Right lobe of liver (tissue), 6 donors: ENCODE data around the gene HOXD3. TPM values are rescaled to one million over a fixed set of nuclear protein-coding genes. Genes with fewer than 3 reads are reported as not detected.

Experiments
- ATAC-seq, 4 donors: fragments of 200-7000 bp; cut with Tn5 transposase; one replicate each; pipeline ENCODE4 v1.9.1; 2020; ENCODE audit warnings: mild to moderate bottlenecking in 4 of 4, moderate library complexity in 4 of 4
- DNase-seq, 3 donors: peaks; one replicate each; pipeline ENCODE4 v3.0.0-alpha.2; 2020
- H3K27ac ChIP-seq, 3 donors: fragments of 200-600 bp; one replicate each; pipeline ENCODE4 v1.8.0; 2022
- H3K27me3 ChIP-seq, 2 donors: fragments of 200-600 bp; one replicate each; pipeline ENCODE4 v1.8.0; 2022
- H3K36me3 ChIP-seq, 4 donors: fragments of 200-600 bp; sonication (generic) in 1 of 4; one replicate each; pipeline versions ENCODE4 v1.5.1 to v1.8.0; 2017 to 2022; ENCODE audit warnings: control low read depth in 1 of 4
- H3K4me1 ChIP-seq, 4 donors: fragments of 200-600 bp; sonication (generic) in 1 of 4; one replicate each; pipeline versions ENCODE4 v1.5.1 to v1.8.0; 2017 to 2022; ENCODE audit warnings: control low read depth in 1 of 4
- H3K4me3 ChIP-seq, 3 donors: fragments of 200-600 bp; one replicate each; pipeline ENCODE4 v1.8.0; 2022
- H3K9me3 ChIP-seq, 4 donors: fragments of 200-600 bp; sonication (generic) in 1 of 4; one replicate each; pipeline versions ENCODE4 v1.5.1 to v1.8.0; 2017 to 2022; ENCODE audit warnings: control low read depth in 1 of 4
- POLR2A ChIP-seq: fragments of 450-650 bp; IDR thresholded peaks from one replicate; pipeline ENCODE4 v1.6.1; 2017; ENCODE audit warnings: antibody characterized with exemption, mild to moderate bottlenecking
- WGBS: methylation state at CpG from one replicate; pipeline ENCODE4 v1.1.6; 2018; ENCODE audit warnings: low coverage, low lambda C conversion rate; ENCODE audit not compliant: insufficient coverage; ENCODE audit errors: missing lambda C conversion rate; 5-methylcytosine and 5-hydroxymethylcytosine counted together
- intact Hi-C, 2 donors: fragments of 100-400 bp; cut with DNase I; formaldehyde crosslinking; loops; one replicate each; pipeline versions ENCODE4 v1.11.2 to v1.14.1; 2022
- total RNA-seq, 6 experiments: library from RNA; depleted of rRNA in 2 of 6; stranded (reverse); fragments of >200 nt in 2 of 6; fragmentation: NEBNext Ultra II Directional in 3 of 6; extraction: Animal tissue kit (Norgen Biotek cat#: 25700) in 3 of 6; gene quantifications; one replicate each; pipeline versions ENCODE4 v1.1.0 to v1.2.4, GENCODE V29; 2016 to 2023
- TF ChIP-seq, protein P1 (sequence below), 4 donors: fragments of 200-600 bp in 3 of 4; fragments of 450-650 bp in 1 of 4; IDR thresholded peaks; one replicate each; pipeline versions ENCODE4 v1.5.1 to v1.8.0; 2016 to 2022; ENCODE audit warnings: antibody characterized with exemption in 4 of 4, mild to moderate bottlenecking in 2 of 4
- donor health status: DM: no; HTN: yes; CAD: no.
- donor health status: DM: no; HTN: no; CAD: no.
- donor health status: DM: no; HTN: no; CAD: no.
- donor health status: DM: no; HTN: yes; CAD: no.
- donor health status: DM: no; HTN: yes; CAD: no.

HOXD3 gene
- total RNA-seq, 6 experiments from 2014 or later: not detected

DNA sequence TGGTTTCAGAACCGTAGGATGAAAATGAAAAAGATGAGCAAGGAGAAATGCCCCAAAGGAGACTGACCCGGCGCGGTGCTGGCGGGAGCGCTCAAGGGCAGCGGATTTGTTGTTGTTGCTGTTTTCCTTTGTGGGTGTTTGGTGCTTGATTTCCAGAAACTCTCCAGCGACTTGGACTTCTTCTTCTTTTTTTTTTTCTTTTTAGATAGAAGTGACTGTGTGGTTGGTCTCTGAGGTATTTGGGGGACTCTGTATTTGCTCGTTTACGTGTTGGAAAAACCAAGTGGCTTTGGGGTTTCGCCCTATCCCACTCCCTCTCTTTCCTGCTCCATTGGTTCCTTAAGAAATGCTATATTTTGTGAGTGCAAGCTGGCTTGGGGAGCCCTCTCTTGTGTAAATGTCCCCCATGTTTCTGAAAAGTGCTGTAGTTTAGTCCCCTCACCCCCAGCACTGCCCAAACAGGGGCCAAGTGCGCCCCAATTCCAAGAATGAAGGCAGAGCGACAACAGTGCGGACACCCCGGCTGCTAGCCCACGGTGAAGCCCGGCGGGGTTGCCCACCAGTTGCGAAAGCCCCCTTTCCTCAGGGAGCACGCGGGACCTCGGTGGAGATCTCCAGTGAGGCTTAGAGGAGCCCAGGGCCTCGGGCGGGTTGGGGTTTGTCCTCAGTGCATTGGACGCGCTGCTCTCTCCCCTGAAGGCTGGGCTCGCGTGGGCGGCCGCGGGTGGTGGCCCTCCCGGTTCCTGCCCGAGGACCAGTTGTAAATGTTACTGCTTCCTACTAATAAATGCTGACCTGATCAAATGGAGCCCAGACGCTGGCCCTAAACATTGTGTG is 32.8 kb upstream of the HOXD3 start:
- 9% methylated on average over 21 of the region's 34 CpGs for WGBS

DNA sequence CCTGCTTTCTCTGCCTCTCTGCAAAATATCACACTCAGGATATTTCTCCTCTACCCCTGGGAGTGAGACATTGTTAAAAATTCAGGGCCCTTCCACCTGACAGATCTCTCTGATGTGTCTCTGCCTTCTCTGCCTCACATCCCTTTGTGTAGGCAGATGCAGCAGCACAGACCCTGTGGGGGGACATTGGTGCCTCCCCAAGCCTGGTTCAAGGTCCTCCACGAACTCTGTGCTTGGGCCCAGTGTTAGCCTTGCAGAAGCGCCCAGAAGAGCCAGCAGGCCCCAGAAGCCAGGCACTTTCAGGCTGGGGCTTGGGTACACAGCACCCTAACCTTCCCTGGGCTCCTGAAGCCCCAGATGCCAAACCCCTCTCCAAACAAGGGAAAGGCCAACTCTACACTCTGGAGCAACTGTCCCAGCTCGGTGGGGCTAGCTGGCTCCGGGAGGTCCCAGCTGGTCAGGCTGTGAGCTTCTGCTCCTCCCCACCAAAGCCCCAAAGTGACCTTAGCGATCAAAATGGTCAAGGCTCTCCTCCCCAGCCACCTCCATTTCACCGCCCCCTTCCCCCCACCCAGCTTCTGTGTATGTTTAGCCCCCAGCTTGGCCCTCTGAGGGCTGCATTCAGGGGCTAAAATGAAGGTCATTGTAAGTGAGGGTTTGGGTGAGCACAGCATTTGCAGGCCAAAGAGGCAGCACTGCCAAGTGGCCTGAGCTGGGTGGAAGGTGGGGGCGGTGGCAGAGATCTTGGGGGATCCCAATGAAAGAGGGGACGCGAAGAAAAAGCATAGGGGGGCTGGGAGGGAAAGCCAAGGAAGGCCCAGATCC is 31.9 kb upstream of the HOXD3 start:
- Histone ChIP-seq H3K27ac (no peak overlapping the region), H3K27me3 (peaks cover 28 to 73% of the 10 kb centered on the region in 2 donors)
- WGBS: 17% methylated on average over 6 of the region's 9 CpGs

More for the DNA sequence above, 32.8 kb upstream of the HOXD3 start:
- TF ChIP-seq, protein P1, sequence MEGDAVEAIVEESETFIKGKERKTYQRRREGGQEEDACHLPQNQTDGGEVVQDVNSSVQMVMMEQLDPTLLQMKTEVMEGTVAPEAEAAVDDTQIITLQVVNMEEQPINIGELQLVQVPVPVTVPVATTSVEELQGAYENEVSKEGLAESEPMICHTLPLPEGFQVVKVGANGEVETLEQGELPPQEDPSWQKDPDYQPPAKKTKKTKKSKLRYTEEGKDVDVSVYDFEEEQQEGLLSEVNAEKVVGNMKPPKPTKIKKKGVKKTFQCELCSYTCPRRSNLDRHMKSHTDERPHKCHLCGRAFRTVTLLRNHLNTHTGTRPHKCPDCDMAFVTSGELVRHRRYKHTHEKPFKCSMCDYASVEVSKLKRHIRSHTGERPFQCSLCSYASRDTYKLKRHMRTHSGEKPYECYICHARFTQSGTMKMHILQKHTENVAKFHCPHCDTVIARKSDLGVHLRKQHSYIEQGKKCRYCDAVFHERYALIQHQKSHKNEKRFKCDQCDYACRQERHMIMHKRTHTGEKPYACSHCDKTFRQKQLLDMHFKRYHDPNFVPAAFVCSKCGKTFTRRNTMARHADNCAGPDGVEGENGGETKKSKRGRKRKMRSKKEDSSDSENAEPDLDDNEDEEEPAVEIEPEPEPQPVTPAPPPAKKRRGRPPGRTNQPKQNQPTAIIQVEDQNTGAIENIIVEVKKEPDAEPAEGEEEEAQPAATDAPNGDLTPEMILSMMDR (IDR thresholded peaks at IDR 0.05): no peak
- TF ChIP-seq POLR2A: no peak
- DNase-seq (no peak), ATAC-seq (no peak)
- no peaks in the 10 kb centered on the region for H3K36me3 ChIP-seq
- H3K9me3 ChIP-seq: no peaks in the 10 kb centered on the region
- H3K27me3 ChIP-seq: peaks cover 32 to 75% of the 10 kb centered on the region in 2 donors
- no peak overlapping the region for H3K27ac ChIP-seq
- intact Hi-C loops: loop anchor here (5.0 to 10.0 kb wide), 3 partner anchors 518 to 710 kb away; no protein-coding TSS in a partner anchor
- H3K4me1 ChIP-seq: peaks cover 0 to 8% (median 0%) of the 10 kb centered on the region in 4 donors
- H3K4me3 ChIP-seq: no peak overlapping the region

GRCh38 chr2:176125772-176126054 is 31.4 kb upstream of the HOXD3 start:
- peaks cover 0 to 10% (median 0%) of the 10 kb centered on the region in 4 donors for H3K4me1 ChIP-seq
- DNase-seq: no peak
- no peak overlapping the region for H3K4me3 ChIP-seq
- H3K36me3 ChIP-seq: no peaks in the 10 kb centered on the region
- H3K9me3 ChIP-seq: no peaks in the 10 kb centered on the region
- no peak overlapping the region for H3K27ac ChIP-seq
- intact Hi-C loops: loop anchor here (10.0 kb wide), 2 partner anchors 689 to 709 kb away; no protein-coding TSS in a partner anchor
- 11% methylated on average over 6 of the region's 6 CpGs for WGBS
- TF ChIP-seq POLR2A: no peak
- TF ChIP-seq, protein P1 (IDR thresholded peaks at IDR 0.05): no peak
- H3K27me3 ChIP-seq: peaks cover 24 to 73% of the 10 kb centered on the region in 2 donors
- no peak for ATAC-seq

More for the DNA sequence above, 31.9 kb upstream of the HOXD3 start:
- H3K9me3 ChIP-seq: no peaks in the 10 kb centered on the region
- H3K4me3 ChIP-seq: no peak overlapping the region
- ATAC-seq: no peak
- H3K36me3 ChIP-seq: no peaks in the 10 kb centered on the region
- H3K4me1 ChIP-seq: peaks cover 0 to 8% (median 0%) of the 10 kb centered on the region in 4 donors
- no peak for DNase-seq
- TF ChIP-seq, protein P1 (IDR thresholded peaks at IDR 0.05): no peak
- no peak for TF ChIP-seq POLR2A
- intact Hi-C loops: loop anchor here (5.0 to 10.0 kb wide), 3 partner anchors 517 to 710 kb away; no protein-coding TSS in a partner anchor

- peak; percentile 43 to 67 (median 64) for ATAC-seq
- TF ChIP-seq POLR2A: no peak
- TF ChIP-seq, protein P1 (IDR thresholded peaks at IDR 0.05): peak; percentile 83 to 93 (median 89)
- Histone ChIP-seq H3K4me3 (no peak overlapping the region), H3K27me3 (peaks cover 21 to 74% of the 10 kb centered on the region in 2 donors), H3K9me3 (no peaks in the 10 kb centered on the region), H3K4me1 (peaks cover 0 to 15% (median 0%) of the 10 kb centered on the region in 4 donors), H3K36me3 (no peaks in the 10 kb centered on the region), H3K27ac (no peak overlapping the region)
- 1% methylated on average over 13 of the region's 13 CpGs for WGBS
- intact Hi-C loops: loop anchor here (10.0 kb wide), 2 partner anchors 688 to 708 kb away; no protein-coding TSS in a partner anchor
- peak in 2 of 3 donors; percentile 51 to 68 for DNase-seq
These were observed 30.0 kb upstream of the HOXD3 start for GRCh38 chr2:176126929-176127773.
